SJCRH30 (cell line): ENCODE data around the gene CLDN4. TPM values are rescaled to one million over a fixed set of nuclear protein-coding genes. Genes with fewer than 3 reads are reported as not detected.

ENCODE experiments used
- DNase-seq, 2 experiments: peaks; one replicate each; pipeline ENCODE4 v3.0.0-alpha.2; 2015 to 2020
- H3K27ac ChIP-seq: fragments of 250-450 bp; sonication (Bioruptor Pico); 2 replicates; pipeline ENCODE4 v1.5.1; 2020; ENCODE audit warnings: mild to moderate bottlenecking, moderate library complexity
- H3K27me3 ChIP-seq: fragments of 250-450 bp; sonication (Bioruptor Pico); 2 replicates; pipeline ENCODE4 v1.5.1; 2020; ENCODE audit warnings: mild to moderate bottlenecking, moderate library complexity
- H3K36me3 ChIP-seq: fragments of 250-450 bp; sonication (Bioruptor Pico); 2 replicates; pipeline ENCODE4 v1.5.1; 2020; ENCODE audit warnings: mild to moderate bottlenecking, moderate library complexity
- H3K4me1 ChIP-seq: fragments of 250-450 bp; sonication (Bioruptor Pico); 2 replicates; pipeline ENCODE4 v1.5.1; 2020; ENCODE audit warnings: mild to moderate bottlenecking, moderate library complexity
- H3K4me3 ChIP-seq: fragments of 250-450 bp; sonication (Bioruptor Pico); 2 replicates; pipeline ENCODE4 v1.5.1; 2020; ENCODE audit warnings: mild to moderate bottlenecking, moderate library complexity
- H3K9me3 ChIP-seq: fragments of 250-450 bp; sonication (Bioruptor Pico); replicated peaks from 2 replicates; pipeline ENCODE4 v1.5.1; 2020; ENCODE audit warnings: mild to moderate bottlenecking, moderate library complexity
- total RNA-seq: library from RNA; depleted of rRNA; stranded (reverse); fragments of >200 nt; shearing (Covaris generic); gene quantifications from 2 replicates; pipeline ENCODE4 v1.2.3, GENCODE V29; 2014

CLDN4 gene
- total RNA-seq, 1 experiment from 2014 or later: 0.06 TPM

DNA sequence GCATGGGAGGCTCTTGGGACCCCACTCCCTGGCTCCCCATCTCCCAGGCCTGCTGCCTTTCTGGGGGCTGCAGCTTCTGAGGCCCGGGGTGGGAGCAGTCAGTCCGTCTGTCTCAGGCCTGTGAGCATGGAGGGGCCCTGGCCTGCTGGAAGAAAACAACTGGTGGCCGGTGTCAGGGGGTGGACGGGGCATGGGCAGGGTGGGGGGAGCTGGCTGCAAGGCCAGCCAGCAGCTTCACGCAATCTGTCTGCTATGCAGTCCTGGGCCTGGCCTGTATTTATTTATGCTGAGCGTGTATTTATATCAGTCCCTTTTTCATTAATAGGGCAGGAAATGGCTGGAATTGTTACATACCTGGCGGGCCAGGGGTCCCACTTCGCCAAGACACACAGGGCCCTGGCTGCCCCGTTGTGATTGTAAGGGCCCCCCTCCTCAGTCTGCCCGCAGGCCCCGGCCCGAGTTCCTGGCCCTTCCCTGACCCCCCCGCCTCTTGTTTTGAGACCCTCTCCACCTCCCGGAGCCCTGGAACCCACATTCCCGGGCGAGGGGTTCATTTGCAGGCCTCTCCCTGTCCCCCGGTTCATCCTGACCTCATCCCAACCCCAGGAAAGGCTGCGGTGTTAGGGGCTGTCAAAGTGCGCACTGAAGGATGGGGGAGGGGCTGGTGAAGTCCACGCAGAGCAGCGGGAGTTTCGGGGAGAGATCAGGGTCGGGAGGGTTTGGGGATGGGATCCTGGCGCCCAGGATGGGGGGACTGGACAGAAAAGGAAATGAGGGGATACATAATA, 38.4 kb downstream of the CLDN4 start:
- H3K36me3 ChIP-seq: no peaks in the 10 kb centered on the region
- DNase-seq: no peak
- no peak overlapping the region for H3K4me3 ChIP-seq
- no peaks in the 10 kb centered on the region for H3K9me3 ChIP-seq
- H3K27ac ChIP-seq: no peak overlapping the region
- peaks cover 8% of the 10 kb centered on the region for H3K27me3 ChIP-seq
- H3K4me1 ChIP-seq: peaks cover 7% of the 10 kb centered on the region; the same call in 1 of the 2 replicates

DNA sequence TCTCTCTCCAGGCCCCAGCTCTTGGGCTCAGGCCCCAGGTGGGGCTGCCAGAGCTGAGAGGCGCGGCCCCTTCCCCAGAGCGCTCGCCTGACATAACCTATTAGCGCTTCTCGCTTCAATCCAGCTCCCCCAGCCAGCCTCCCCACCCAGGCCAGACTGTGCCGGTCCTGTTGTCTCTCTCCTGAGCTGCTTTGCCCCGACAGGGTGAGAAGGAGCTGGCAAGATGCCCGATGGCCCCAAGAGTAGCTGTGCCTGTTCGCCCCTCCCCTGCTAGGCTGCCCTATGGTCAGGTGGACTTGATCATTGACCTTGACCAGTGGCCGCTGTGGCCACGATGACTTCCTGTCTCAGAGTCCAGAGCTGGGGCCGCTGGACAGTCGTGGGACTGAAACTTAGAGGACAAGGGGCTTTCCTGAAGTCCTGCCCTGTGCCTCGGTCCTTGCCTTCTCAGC, 39.3 kb downstream of the CLDN4 start:
- Histone ChIP-seq H3K4me3 (no peak overlapping the region), H3K27me3 (peaks cover 8% of the 10 kb centered on the region), H3K27ac (no peak overlapping the region), H3K4me1 (peaks cover 7% of the 10 kb centered on the region; the same call in 1 of the 2 replicates), H3K9me3 (no peaks in the 10 kb centered on the region), H3K36me3 (no peaks in the 10 kb centered on the region)
- no peak for DNase-seq

DNA sequence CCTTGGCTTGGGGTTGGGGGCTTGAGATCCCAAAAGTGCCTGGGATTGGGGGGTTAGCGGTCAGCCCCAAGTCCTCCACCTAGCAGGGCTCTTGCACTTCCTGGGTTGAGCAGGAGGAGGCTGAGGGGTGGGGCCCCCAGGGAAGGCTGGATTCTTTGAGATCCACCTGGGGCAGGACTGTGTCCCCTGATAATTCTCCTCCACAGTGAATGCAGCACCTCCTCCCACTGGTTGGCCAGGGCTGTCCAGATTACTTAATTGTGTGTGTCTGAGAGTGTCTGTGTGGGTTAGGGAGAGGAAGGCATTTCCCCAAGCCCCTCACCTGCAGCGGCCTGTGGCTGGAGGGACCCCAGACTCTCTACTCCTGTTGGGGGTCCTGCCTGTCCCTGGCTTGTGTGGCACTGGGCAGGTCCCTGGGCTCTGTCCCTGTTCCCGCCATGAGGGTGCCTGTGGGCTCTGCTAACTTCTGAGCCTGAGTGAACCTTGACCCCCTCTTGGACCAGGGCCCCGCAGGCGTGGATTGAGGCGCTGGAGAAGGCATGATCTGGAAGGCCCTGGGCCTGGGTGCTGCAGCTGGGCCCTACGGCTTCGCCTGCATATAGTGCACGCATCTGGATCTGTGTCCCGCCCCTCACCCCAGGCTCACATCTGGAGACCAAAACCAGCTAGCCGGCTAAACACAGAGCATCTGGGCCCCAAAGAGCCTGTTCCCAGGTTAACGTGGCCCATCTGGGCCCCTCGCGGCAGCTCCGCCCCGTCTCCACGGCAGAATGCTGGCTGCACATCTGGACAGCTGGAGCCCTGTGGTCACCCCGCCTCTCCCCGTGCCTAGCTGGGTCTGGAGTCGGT, 40.6 kb downstream of the CLDN4 start:
- DNase-seq: no peak
- H3K27ac ChIP-seq: no peak overlapping the region
- peaks cover 7% of the 10 kb centered on the region; the same call in 1 of the 2 replicates for H3K4me1 ChIP-seq
- H3K27me3 ChIP-seq: peaks cover 8% of the 10 kb centered on the region
- H3K9me3 ChIP-seq: no peaks in the 10 kb centered on the region
- no peak overlapping the region for H3K4me3 ChIP-seq
- no peaks in the 10 kb centered on the region for H3K36me3 ChIP-seq

DNA sequence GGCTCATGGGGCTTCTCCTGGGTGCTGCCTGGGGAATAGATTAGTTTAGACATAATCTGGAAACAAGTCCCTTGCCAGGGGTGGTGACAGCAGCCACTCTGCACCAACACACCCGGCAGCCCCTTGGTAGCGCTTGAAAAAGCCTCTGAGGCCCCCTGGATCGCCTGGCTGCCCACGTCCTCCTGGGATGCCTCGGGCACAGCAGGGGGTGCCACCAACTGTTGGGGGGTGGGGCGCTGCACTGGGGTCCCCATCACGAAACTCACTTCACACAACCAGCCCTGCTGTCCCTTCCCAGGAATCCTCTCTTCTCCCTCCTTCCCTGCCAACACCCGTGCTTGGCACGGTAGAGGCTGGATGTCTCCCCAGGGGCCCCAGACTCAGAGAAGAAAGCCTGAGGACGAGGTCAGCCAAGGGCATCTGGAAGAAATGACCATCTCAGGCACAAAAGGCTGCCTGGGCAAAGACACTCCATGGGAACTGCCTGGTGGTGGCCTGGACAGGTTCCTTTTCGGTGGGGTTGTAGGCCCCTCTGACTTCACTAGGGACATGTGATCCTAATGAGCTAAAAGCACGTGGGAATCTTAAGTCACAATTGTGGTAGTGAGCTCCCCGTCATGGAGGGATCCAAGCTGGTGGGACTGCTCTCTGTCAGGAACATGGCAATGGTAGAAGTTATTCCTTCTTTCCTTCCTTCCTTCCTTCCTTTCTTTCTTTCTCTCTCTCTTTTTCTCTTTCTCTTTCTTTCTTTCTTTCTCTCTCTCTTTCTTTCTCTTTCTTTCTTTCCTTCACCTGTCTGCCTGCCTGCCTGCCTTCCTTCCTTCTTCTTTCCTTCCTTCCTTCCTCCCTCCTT, 41.5 kb downstream of the CLDN4 start:
- H3K4me3 ChIP-seq: no peak overlapping the region
- H3K27me3 ChIP-seq: peaks cover 8% of the 10 kb centered on the region
- no peak for DNase-seq
- no peaks in the 10 kb centered on the region for H3K36me3 ChIP-seq
- H3K9me3 ChIP-seq: no peaks in the 10 kb centered on the region
- H3K27ac ChIP-seq: no peak overlapping the region
- H3K4me1 ChIP-seq: peaks cover 7% of the 10 kb centered on the region; the same call in 1 of the 2 replicates

DNA sequence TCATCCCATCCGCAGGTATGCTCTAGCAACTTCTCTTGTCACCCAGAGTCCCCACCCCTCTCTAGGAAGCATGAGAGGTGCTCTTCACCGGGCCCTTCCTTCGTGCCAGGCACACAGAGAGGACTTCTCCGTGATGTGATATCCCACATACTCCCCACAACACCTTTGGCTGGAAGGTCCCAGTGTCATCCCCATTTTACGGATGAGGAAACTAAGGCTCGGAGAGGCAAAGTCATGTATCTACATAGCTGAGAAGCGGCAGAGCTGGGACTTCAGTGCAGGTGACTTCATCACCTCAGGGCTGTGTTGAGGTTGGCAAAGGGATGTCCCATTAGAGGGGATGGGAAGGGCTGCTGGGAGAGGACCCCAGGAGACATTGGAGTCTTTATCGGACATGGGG, 45.6 kb downstream of the CLDN4 start:
- H3K27ac ChIP-seq: no peak overlapping the region
- no peak overlapping the region for H3K4me3 ChIP-seq
- peaks cover 16% of the 10 kb centered on the region for H3K27me3 ChIP-seq
- DNase-seq: no peak
- no peaks in the 10 kb centered on the region for H3K36me3 ChIP-seq
- no peaks in the 10 kb centered on the region for H3K4me1 ChIP-seq
- H3K9me3 ChIP-seq: no peaks in the 10 kb centered on the region

DNA sequence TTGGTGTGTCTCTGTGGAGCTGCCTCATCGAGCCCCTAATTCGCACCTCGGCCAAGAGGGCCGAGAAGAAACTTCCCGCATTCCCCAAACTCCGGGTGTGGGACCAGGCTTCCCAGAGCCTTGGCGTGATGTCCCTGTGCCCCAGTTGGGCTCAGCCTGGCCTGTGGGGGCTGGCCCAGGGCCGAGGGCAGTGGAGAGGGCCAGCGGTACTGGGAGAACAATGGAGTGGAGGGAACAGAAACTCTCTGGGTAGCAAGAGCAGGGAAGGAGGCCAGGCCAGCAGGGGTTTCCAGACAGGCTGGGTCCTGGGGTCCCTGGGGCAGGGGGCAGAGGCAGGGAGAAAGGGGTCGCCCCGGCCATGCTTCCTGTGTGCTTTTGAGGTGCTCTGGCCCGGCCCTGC, 46.2 kb downstream of the CLDN4 start:
- no peak overlapping the region for H3K27ac ChIP-seq
- H3K4me3 ChIP-seq: no peak overlapping the region
- no peaks in the 10 kb centered on the region for H3K4me1 ChIP-seq
- no peaks in the 10 kb centered on the region for H3K36me3 ChIP-seq
- peaks cover 17% of the 10 kb centered on the region for H3K27me3 ChIP-seq
- no peaks in the 10 kb centered on the region for H3K9me3 ChIP-seq
- no peak for DNase-seq

DNA sequence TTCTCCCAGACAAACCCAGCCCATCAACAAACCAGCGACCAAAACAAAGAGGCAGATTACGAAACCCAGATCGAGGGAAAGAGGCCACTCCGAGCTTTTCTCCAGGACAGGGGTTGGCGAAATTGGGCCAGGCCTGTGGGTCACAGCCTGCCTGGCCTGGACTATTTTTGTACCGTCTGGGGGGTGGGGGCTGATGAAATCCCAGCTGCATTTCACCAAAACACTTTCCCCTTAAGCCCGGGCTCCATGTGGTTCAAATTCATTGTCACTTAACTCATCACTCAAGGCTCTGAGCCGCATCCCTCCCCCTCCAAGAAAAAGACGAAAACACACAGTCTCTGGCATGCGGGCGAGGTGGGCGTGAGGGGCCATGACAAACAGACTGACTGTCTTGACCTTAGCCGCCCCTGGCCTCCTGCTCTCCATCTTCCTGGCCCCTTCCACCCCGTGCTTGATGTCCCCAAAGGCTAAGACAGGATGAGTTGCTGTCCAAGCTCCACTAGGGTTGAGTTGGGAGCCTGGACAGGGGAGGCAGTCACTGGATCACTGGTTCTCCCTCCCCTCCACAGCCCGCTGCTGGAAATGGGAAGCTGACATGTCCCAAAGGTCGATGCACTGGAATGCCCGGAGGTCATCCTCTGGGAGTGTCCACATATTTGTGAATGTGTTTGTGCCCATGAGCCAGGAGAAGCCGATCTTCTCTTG, 49.3 kb downstream of the CLDN4 start:
- H3K4me1 ChIP-seq: no peaks in the 10 kb centered on the region
- no peaks in the 10 kb centered on the region for H3K36me3 ChIP-seq
- DNase-seq: no peak
- no peaks in the 10 kb centered on the region for H3K9me3 ChIP-seq
- H3K27me3 ChIP-seq: peaks cover 28% of the 10 kb centered on the region
- no peak overlapping the region for H3K27ac ChIP-seq
- no peak overlapping the region for H3K4me3 ChIP-seq

DNA sequence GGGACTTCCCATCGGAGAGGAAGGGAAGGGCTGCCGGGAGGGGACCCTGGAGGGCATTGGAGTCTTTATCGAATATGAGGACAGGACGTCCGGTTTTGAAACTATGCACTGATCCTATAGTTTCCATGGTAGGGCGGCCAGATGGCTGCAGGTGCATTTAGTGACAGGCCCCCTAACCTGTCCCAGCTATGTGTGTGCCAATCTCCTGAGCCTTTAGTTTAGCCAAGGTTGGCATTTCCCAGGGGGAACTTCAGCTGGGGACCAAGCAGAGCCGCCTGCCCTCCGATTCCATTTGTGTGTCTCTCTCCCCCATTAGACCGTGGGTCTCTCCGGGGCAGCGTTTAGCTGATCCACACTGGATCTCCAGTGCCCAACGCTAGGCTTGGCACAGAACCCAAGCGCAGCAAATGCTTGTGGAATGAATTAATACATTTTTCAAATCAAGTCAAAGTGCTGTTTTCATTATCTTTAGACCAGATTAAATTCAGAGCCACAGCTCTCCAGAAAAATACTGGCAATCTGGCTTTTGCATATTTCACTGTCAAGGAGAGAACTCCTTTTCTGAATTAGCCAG, 50.0 kb downstream of the CLDN4 start:
- Histone ChIP-seq H3K36me3 (no peaks in the 10 kb centered on the region), H3K4me3 (no peak overlapping the region), H3K9me3 (no peaks in the 10 kb centered on the region), H3K4me1 (no peaks in the 10 kb centered on the region; the same call in 1 of the 2 replicates), H3K27ac (no peak overlapping the region), H3K27me3 (peaks cover 34% of the 10 kb centered on the region)
- no peak for DNase-seq

DNA sequence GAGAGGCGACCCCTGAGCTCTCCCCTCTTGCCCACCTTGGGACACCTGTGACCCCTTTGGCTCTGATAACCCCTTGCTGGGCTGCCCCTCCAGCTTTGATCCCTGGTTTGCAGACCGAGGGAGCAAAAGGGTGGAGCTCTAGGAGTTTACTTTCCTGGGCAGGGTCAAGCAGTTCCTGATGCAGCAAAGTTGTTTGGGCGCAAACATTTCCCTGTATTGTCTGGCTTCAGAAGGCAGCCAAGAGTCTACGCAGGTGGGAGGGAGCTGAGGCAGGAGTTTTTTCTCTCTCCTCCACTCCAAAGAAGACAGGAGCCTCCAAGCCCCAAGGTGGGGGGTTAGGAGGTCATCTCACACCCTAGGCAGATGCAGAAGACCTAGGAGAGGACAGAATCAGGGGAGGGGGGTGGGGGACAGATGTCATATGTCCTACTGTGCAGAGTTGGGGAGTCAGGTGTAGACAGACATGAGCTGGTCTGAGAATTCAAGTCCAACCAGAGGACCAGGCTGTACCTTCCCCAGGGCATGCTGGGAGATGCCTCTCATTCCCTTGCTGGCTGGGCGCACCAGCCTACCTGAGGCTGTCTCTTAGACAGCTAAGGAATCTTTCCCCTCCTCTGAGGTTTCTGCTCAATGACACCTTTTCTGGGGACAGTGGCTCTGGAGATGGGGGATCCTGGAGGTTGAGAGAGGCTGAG, 50.7 kb downstream of the CLDN4 start:
- Histone ChIP-seq H3K4me3 (no peak overlapping the region), H3K36me3 (no peaks in the 10 kb centered on the region), H3K27ac (no peak overlapping the region), H3K9me3 (no peaks in the 10 kb centered on the region), H3K27me3 (peaks cover 41% of the 10 kb centered on the region), H3K4me1 (peaks cover 5% of the 10 kb centered on the region; the same call in 1 of the 2 replicates)
- no peak for DNase-seq

DNA sequence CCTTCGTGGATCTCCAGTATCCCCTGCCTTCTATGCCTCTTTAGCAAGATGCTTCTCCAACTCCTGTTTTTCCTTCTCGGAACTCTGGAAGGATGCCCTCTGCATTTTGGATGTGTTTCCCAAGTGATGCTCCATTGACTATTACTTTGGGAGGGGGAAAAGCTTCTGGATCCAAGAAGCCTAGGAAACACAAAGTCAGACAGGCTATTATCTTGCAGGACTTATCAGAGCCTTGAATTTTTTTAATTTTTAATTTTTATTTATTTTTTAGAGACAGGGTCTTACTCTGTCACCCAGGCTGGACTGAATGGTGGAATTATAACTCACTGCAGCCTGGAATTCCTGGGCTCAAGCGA, 51.2 kb downstream of the CLDN4 start:
- H3K27ac ChIP-seq: no peak overlapping the region
- no peak overlapping the region for H3K4me3 ChIP-seq
- H3K9me3 ChIP-seq: no peaks in the 10 kb centered on the region

More for the DNA sequence above, 51.2 kb downstream of the CLDN4 start:
- no peak for DNase-seq
- Histone ChIP-seq H3K27me3 (peaks cover 46% of the 10 kb centered on the region), H3K36me3 (no peaks in the 10 kb centered on the region), H3K4me1 (peaks cover 5% of the 10 kb centered on the region; the same call in 1 of the 2 replicates)
